PC-3 (cell line): Measurements from ENCODE around the gene GRP. TPM values are rescaled to one million over a fixed set of nuclear protein-coding genes. Genes with fewer than 3 reads are reported as not detected.

Experiments used
- ATAC-seq: fragments of 200-7000 bp; cut with Tn5 transposase; 2 replicates; pipeline ENCODE4 v1.9.1; 2020; ENCODE audit warnings: mild to moderate bottlenecking, moderate library complexity
- Bru-seq: library from RNA; stranded (reverse); fragments of 400-500 nt; gene quantifications from one replicate; lab custom pipeline; 2021; lab: Mats Ljungman, UMichigan
- BruChase-seq, 2 experiments: library from RNA; stranded (reverse); fragments of 400-500 nt; gene quantifications; one replicate each; lab custom pipeline; 2021; lab: Mats Ljungman, UMichigan
- BruUV-seq: library from RNA; stranded (reverse); fragments of 400-500 nt; replicated peaks from 2 replicates; lab custom pipeline; 2021; lab: Mats Ljungman, UMichigan
- CTCF ChIA-PET: fragments of 300-600 bp; sonication (Branson Sonifier 250); formaldehyde crosslinking; loops from one replicate; lab custom pipeline; 2022; ENCODE audit warnings: antibody characterized with exemption; lab: Charles Lee
- POLR2A ChIA-PET: fragments of 300-600 bp; sonication (Branson Sonifier 250); formaldehyde crosslinking; loops from one replicate; lab custom pipeline; 2022; ENCODE audit warnings: antibody characterized with exemption; ENCODE audit not compliant: unreplicated experiment; lab: Charles Lee
- DNase-seq: peaks from one replicate; pipeline ENCODE4 v3.0.0-alpha.2; 2015
- H2AFZ ChIP-seq: fragments of 300-600 bp; sonication (generic); 2 replicates; pipeline ENCODE4 v1.6.0; 2016; ENCODE audit warnings: antibody characterized with exemption, low read length
- H3F3A ChIP-seq: fragments of 300-600 bp; sonication (generic); one replicate; pipeline ENCODE4 v1.6.0; 2017; ENCODE audit warnings: antibody characterized with exemption, low read length, control low read depth, mild to moderate bottlenecking; ENCODE audit not compliant: unreplicated experiment
- H3K27ac ChIP-seq: fragments of 300-600 bp; sonication (generic); 2 replicates; pipeline ENCODE4 v1.5.1; 2016; ENCODE audit warnings: mild to moderate bottlenecking, low read length
- H3K27me3 ChIP-seq: fragments of 300-600 bp; sonication (generic); 2 replicates; pipeline ENCODE4 v1.6.1; 2016; ENCODE audit warnings: low read length, mixed read lengths
- H3K36me3 ChIP-seq: fragments of 300-600 bp; sonication (generic); 2 replicates; pipeline ENCODE4 v1.6.1; 2016; ENCODE audit warnings: low read depth, mixed run types, low read length, mixed read lengths
- H3K4me1 ChIP-seq: fragments of 300-600 bp; sonication (generic); 2 replicates; pipeline ENCODE4 v1.5.1; 2016; ENCODE audit warnings: low read length; ENCODE audit not compliant: insufficient read depth
- H3K4me2 ChIP-seq: fragments of 300-600 bp; sonication (generic); 2 replicates; pipeline ENCODE4 v1.6.0; 2016; ENCODE audit warnings: low read length
- H3K4me3 ChIP-seq: fragments of 300-600 bp; sonication (generic); 2 replicates; pipeline ENCODE4 v1.5.1; 2016; ENCODE audit warnings: mild to moderate bottlenecking, low read length, mixed read lengths
- H3K79me2 ChIP-seq: fragments of 300-600 bp; sonication (generic); 2 replicates; pipeline ENCODE4 v1.6.1; 2017; ENCODE audit warnings: low read length, mixed read lengths
- H3K9ac ChIP-seq: fragments of 300-600 bp; sonication (generic); 2 replicates; pipeline ENCODE4 v1.6.0; 2016; ENCODE audit warnings: mild to moderate bottlenecking, low read length
- H3K9me2 ChIP-seq: fragments of 300-600 bp; sonication (generic); replicated peaks from 2 replicates; pipeline ENCODE4 v1.6.1; 2016; ENCODE audit warnings: mixed run types, low read length, mixed read lengths
- H3K9me3 ChIP-seq: fragments of 300-600 bp; sonication (generic); 2 replicates; pipeline ENCODE4 v1.6.1; 2016; ENCODE audit warnings: low read length, mixed read lengths
- H4K20me1 ChIP-seq: fragments of 300-600 bp; sonication (generic); 2 replicates; pipeline ENCODE4 v1.6.1; 2016; ENCODE audit warnings: low read length, mixed read lengths
- EZH2 ChIP-seq: fragments of 300-600 bp; sonication (generic); IDR thresholded peaks from one replicate; pipeline ENCODE4 v1.6.1; 2017; ENCODE audit warnings: antibody characterized with exemption, mild to moderate bottlenecking, low read length; ENCODE audit not compliant: unreplicated experiment
- EZH2phosphoT487 ChIP-seq: fragments of 300-600 bp; sonication (generic); IDR thresholded peaks from 2 replicates; pipeline ENCODE4 v1.6.1; 2018; ENCODE audit warnings: mild to moderate bottlenecking, antibody characterized with exemption, low read length, borderline replicate concordance
- intact Hi-C: fragments of 100-400 bp; cut with micrococcal nuclease; formaldehyde crosslinking; loops from 2 replicates; pipeline ENCODE4 v1.9.0; 2023
- long read RNA-seq: library from polyadenylated mRNA; unstranded; transcript quantifications from one replicate; pipeline ENCODE4 v2.0.0, GENCODE V29; 2021; ENCODE audit not compliant: unreplicated experiment
- total RNA-seq: library from RNA; depleted of rRNA; stranded (reverse); fragments of >200 nt; gene quantifications from 2 replicates; pipeline ENCODE4 v1.2.3, GENCODE V29; 2014; rRNA removed
- TF ChIP-seq, protein P1 (sequence below): fragments of 300-600 bp; sonication (generic); conservative IDR thresholded peaks from 2 replicates; pipeline ENCODE4 v1.5.1; 2017; ENCODE audit warnings: antibody characterized with exemption, low read depth, mild to moderate bottlenecking, low read length

GRP gene
- total RNA-seq (not detected in 2 replicates), Bru-seq, nascent RNA (not detected), BruChase-seq, experiment 1, labeled RNA remaining after a 6-hour chase (percentile 36 among the genes with signal in this experiment), BruChase-seq, experiment 2, labeled RNA remaining after a 2-hour chase (percentile 33 among the genes with signal in this experiment)
- long read RNA-seq, result 0 reads

DNA sequence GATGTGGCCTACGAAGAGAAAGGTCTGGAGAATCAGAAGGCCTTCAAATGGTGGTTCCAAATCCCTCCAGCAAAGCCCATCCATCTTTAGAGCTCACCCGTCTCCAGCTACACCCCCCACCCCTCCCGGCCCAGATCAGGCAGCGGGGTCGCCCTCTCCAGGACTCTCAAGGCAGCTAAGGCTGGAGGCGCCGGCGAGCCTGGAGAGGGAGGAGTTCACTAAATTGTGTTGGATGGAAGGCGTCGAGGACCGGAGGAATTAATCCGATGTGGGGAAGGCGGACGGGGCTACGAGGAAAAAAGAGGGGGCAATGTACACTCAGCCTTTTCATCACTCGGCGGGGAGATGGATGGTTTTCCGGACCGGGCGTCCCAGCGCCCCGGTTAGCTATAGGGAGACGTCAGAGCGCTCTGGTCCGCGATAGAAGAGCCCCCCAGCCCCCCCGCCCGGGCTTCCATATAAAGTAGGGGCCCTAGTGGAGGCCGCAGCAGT is at the start of gene GRP:
TSS of gene GRP (plus strand) at position 487 of the 492 bp plus-strand sequence. CDS start 108 bp downstream, outside the sequence.
- Histone ChIP-seq H3K4me3 (no peak within 1 kb of the TSS), H3K27ac (no peak within 1 kb of the TSS), H4K20me1 (no peaks in the 10 kb centered on the region), H3K4me2 (no peak within 1 kb of the TSS; the same call in 1 of the 2 replicates), H3K36me3 (no peaks in the 10 kb centered on the region), H3K4me1 (no peaks in the 10 kb centered on the region), H3K27me3 (peaks cover 93% of the 10 kb centered on the region), H3K79me2 (no peaks in the 10 kb centered on the region), H3F3A (no peaks in the 10 kb centered on the region), H2AFZ (no peak within 1 kb of the TSS), H3K9me3 (no peaks in the 10 kb centered on the region), H3K9ac (no peak within 1 kb of the TSS), H3K9me2 (no peaks in the 10 kb centered on the region)
- POLR2A ChIA-PET, result no interaction called here
- ATAC-seq (no peak), DNase-seq (no peak)
- CTCF ChIA-PET, result no interaction called here
- TF ChIP-seq, protein P1, sequence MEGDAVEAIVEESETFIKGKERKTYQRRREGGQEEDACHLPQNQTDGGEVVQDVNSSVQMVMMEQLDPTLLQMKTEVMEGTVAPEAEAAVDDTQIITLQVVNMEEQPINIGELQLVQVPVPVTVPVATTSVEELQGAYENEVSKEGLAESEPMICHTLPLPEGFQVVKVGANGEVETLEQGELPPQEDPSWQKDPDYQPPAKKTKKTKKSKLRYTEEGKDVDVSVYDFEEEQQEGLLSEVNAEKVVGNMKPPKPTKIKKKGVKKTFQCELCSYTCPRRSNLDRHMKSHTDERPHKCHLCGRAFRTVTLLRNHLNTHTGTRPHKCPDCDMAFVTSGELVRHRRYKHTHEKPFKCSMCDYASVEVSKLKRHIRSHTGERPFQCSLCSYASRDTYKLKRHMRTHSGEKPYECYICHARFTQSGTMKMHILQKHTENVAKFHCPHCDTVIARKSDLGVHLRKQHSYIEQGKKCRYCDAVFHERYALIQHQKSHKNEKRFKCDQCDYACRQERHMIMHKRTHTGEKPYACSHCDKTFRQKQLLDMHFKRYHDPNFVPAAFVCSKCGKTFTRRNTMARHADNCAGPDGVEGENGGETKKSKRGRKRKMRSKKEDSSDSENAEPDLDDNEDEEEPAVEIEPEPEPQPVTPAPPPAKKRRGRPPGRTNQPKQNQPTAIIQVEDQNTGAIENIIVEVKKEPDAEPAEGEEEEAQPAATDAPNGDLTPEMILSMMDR, result no peak
- no peak for TF ChIP-seq EZH2phosphoT487
- TF ChIP-seq EZH2, result no peak
- BruUV-seq, result no TSS peak
- intact Hi-C loops, result no loop called here

DNA sequence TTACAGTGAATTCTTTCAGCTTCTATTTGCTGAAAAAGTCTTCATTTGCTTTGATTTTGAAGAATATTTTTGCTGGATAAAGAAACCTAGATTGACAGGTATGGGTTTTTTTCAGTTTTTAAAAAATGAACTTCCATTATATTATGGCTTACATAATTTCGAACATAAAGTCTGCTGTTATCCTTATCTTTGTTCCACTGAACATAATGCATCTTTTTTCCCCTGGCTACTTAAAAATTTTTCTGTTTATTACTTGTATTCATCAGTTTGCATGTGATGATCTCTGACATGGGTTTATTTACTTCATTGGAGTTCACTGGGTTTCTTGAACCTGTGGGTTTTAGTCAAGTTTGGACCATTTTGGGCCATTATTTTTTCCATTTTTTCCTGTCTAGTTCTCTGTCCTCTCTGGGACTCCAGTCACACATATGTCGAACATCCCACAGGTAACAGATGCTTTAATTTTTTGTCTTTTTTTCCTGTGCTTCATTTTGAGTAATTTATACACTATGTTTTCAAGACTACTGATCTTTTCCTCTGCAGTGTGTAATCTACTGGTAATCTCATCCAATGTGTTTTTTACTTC is 47.2 kb upstream of the GRP start:
- no peak overlapping the region for H3K9ac ChIP-seq
- no peaks in the 10 kb centered on the region for H3F3A ChIP-seq
- TF ChIP-seq, protein P1, result no peak
- no peak for TF ChIP-seq EZH2phosphoT487
- no peak overlapping the region for H2AFZ ChIP-seq
- no peaks in the 10 kb centered on the region for H3K9me2 ChIP-seq
- no peak for ATAC-seq
- H3K9me3 ChIP-seq, result peaks cover 5% of the 10 kb centered on the region; the same call in 1 of the 2 replicates
- BruUV-seq, result no TSS peak
- no peak overlapping the region for H3K27ac ChIP-seq
- no peak overlapping the region for H3K4me3 ChIP-seq
- H3K36me3 ChIP-seq, result no peaks in the 10 kb centered on the region
- intact Hi-C loops, result no loop called here
- CTCF ChIA-PET, result no interaction called here
- no peak for DNase-seq
- H3K27me3 ChIP-seq, result no peaks in the 10 kb centered on the region
- POLR2A ChIA-PET, result no interaction called here
- no peaks in the 10 kb centered on the region for H4K20me1 ChIP-seq
- no peaks in the 10 kb centered on the region for H3K4me1 ChIP-seq
- no peak overlapping the region for H3K4me2 ChIP-seq
- H3K79me2 ChIP-seq, result no peaks in the 10 kb centered on the region

DNA sequence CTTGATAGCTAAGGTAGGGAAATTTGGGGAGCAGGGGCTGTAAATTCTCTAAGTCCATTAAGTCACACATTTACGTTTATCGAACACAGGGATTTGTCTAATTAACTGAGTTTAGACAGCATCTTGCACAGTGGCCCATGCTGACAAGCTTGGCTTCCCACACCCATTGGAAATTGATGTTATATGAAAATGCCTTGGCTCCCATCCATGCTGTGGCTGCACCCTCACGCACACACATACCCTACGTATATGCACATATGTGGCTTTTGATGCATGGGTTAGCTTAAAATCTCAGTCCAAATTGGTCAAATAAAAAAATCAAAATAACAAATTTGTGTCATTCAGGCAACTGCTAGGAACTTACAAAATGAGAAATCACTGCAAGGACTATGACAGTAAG is 42.5 kb upstream of the GRP start:
- no TSS peak for BruUV-seq
- intact Hi-C loops, result no loop called here
- Histone ChIP-seq H2AFZ (no peak overlapping the region), H3K79me2 (no peaks in the 10 kb centered on the region), H3K9ac (no peak overlapping the region), H3K9me3 (peaks cover 4% of the 10 kb centered on the region; the same call in 1 of the 2 replicates), H3K36me3 (no peaks in the 10 kb centered on the region), H3K4me3 (no peak overlapping the region), H3K27me3 (peaks cover under 1% of the 10 kb centered on the region; the same call in 1 of the 2 replicates), H4K20me1 (no peaks in the 10 kb centered on the region), H3K4me2 (no peak overlapping the region), H3K4me1 (no peaks in the 10 kb centered on the region), H3F3A (no peaks in the 10 kb centered on the region), H3K9me2 (no peaks in the 10 kb centered on the region), H3K27ac (no peak overlapping the region)
- TF ChIP-seq, protein P1, result no peak
- TF ChIP-seq EZH2phosphoT487, result no peak
- TF ChIP-seq EZH2, result no peak
- DNase-seq (no peak), ATAC-seq (no peak)
- POLR2A ChIA-PET, result no interaction called here
- CTCF ChIA-PET, result no interaction called here
